HG03520 (cell line): ENCODE measurements around the gene ALDH9A1.
A peak's percentile ranks its signal among the peaks of the same experiment; 100 is the strongest.
"Not testable (repeated sequence)": the region's sequence is repeated elsewhere in the genome, so short reads cannot be mapped to it uniquely, and the experiment has no call there.

ENCODE experiments used
- ATAC-seq: cut with Tn5 transposase; IDR thresholded peaks from one replicate; pipeline ENCODE4 v1.9.1; 2021; ENCODE audit warnings: mild to moderate bottlenecking, moderate library complexity; ENCODE audit not compliant: unreplicated experiment

Gene ALDH9A1

DNA sequence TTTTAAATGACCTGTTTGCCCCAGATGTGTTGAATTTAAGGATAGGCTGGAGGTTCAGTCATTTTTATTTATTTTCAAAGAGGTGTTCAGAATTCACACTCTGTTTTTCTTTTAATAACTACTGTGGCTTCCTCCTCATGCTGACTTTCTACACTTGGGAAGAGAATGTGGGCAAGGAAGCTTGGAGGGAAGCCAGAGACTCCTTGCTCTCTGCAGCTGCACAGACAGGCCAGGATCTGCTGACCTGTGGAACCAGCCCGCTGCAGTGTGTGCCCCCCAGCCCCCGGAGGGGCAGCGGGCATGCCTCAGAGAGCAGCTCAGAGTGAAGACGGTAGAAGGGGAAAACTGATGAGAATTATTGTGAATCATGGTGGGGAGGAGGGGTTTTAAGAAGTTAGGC is 50.4 kb downstream of the ALDH9A1 start:
- no peak for ATAC-seq

DNA sequence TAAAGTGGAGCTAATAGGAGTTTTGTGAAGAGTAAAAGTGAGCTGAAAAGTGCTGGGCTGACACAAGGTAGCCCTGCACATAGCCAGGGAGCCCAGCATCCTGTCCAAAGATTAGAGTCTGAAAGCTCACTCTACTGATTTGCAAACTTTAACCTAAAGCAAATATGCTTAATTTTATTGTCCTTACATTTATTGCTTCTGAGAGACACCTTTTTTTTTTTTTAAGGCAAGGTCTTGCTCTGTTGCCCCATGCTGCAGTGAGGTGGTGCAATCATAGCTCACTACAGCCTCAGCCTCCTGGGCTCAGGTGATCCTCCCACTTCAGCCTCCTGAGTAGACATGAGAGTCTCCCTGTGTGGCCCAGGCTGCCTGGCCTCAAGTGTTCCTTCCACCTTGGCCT is 50.8 kb downstream of the ALDH9A1 start:
- ATAC-seq: no peak

DNA sequence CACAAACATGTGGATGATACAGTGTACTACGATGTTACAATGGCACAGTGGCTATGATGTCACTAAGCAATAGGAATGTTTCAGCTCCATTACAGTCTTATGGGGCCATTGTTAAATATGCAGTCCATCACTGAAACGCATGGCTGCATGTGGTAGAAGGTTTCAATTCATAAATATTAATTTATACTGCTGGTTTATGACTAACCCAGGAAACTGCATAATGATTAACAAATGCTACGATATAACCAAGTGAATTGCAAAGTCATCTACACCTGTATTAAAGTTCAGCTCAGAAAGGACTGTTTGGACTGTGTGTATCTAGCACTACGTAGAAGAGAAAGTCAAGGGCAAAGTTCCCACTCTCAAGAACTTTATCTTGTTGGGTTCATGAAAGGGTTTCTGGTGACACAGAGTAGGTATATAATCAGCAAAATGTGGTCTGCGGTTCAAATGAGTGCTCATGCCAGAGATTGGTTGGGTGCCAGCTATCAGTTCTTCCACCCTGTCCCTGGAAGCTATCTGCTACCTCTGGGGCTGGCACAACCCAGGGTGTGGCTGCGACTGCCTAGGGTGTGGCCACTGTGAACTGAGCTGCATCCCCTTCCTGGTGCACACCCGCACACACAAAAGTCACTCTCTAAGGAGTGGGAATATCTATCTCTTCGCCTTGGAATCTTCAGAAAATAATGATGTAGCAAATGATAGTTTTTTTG is 52.6 kb downstream of the ALDH9A1 start:
- ATAC-seq: no peak

DNA sequence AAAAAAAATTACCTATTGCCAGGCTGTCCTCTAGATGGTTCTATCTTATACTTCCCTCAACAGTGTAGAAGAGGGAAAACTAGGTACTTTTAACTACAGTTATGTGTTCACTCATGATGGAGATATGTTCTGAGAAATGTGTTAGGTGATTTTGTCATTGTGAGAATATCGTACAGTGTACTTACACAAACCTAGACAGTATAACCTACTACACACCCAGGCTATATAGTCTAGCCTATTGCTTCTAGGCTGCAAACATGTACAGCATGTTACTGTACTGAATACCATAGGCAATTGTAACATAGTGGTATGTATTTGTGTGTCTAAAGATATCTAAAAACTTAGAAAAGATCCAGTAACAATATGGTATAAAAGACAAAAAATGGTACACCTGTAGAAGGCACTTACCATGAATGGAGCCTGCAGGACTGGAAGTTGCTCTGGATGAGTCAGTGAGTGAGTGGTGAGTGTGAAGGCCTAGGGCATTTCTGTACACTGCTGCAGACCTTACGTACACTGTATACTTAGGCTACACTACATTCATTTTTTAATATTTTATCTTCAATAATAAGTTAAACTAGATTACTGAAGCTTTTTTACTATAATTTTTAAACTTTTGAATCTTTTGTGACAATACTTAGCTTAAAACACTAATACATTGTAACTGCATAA is 54.2 kb downstream of the ALDH9A1 start:
- no peak for ATAC-seq

DNA sequence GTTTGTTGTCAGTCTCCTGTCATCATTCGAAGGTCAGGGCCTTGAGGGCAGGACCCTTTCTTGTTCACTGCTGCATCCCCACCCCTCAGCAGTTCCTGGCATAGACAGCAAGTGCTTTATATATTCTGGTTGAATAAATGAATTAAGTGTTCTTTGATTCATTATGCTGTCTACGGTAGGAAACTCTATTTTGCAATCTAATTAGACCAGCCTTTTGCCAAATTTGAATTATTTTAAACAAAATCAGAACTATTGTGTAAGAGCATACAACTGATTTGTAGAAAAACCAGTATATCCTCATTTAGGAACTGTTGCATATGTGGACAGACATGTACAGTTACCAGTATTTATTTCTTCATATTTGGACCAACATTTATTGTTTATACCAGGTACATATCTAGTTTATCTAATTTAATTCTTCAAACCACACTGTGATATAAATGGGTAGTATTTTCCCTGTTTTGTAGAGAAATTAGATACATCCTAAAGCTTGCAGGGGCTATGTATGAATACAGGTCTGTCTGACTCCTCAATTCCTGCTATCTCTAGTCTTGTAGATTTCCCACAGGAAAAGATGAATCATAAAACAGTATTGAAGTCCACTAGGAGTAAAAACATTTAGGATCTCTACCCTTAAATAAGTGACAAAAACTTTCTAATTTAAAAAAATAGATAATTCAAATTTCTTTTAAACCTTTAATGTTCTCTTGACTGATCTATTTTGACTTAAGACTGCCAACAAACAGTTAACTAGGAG is 57.0 kb downstream of the ALDH9A1 start:
- ATAC-seq: no peak

DNA sequence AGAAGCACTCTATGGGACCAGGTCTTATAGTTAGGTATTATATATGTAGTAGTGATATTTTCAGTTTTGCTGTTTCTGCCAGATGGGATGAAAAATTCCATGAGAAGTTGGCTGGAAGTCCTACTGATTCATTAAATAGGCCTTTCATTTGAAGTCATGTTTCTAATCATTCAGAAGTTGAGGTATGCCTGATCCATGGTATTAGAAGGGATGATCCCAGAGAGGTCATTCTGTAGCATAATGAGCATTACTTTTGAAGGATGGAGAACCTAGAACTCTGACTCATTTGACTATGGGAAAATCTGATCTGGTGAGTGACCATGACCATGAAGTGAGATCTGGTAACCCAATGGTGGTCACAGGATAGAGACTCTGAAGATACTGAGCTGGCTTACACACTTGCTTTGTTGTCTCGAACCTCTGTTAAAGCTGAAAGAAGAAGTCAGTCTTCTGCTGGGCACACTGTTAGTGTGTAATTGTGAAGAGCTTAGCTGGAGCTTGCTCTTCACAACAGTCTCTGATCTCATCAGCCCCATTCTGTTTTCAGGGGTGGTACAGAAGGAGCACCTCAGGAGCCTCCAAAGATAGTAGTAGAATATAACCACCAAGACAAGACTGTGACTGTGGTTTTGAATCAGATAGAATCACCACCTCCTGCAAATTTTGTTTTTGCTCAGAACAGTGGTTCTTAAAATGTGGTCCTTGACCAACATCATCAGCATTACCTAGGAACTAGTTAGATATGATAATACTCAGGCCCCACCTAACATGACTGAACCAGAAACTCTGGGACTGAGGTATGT is 58.3 kb downstream of the ALDH9A1 start:
- ATAC-seq: no peak

DNA sequence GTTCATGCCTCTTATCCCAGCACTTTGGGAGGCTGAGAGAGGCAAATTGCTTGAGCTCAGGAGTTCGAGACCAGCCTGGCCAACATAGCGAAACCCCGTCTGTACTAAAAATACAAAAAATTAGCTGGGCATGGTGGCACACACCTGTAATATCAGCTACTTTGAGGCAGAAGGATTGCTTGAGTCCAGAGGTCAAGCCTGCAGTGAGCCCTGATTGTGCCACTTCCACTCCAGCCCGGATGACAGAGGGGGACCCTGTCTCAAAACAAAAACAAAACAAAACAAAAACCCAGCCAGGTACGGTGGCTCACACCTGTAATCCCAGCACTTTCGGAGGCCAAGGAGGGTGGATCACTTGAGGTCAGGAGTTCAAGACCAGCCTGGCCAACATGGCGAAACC is 60.2 kb downstream of the ALDH9A1 start:
- ATAC-seq: not testable (repeated sequence)

DNA sequence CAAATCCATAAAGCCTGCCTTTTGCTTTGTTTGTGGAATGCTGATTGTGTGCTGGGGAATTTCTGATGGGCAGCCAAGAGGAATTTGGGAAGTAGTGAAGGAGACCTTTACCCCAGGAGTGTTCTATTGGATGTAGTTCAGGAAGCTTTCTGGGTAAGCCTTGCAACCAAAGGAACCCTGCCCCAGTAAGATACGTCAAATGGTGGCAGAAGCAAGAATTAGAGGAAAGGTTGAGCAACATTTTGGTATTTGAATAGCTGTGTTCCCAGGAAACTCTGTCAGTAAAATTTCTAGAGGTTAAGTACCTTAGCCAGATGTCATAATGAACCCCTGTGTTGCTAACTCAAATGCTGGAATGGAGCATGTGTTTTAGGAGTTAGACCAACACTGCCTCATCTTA is 60.9 kb downstream of the ALDH9A1 start:
- ATAC-seq: no peak

DNA sequence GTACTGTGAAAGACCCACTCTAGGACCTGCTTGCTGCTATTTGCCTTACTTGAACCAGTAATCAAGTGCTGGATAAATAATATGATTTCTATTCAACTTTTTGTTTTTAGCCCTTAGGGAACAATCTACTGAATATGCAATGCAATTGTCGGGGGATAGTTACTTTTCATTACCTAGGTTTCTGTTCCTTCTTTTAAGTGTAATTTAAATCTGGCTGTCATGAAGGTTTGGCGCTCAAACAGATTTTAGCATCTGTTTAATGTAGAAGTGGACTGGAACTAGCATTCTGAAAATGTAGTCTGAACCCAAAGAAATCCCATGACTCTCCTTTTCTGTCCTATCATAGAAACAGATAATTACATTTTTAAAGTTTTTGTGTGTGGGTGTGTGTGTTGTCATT is 62.5 kb downstream of the ALDH9A1 start:
- no peak for ATAC-seq

DNA sequence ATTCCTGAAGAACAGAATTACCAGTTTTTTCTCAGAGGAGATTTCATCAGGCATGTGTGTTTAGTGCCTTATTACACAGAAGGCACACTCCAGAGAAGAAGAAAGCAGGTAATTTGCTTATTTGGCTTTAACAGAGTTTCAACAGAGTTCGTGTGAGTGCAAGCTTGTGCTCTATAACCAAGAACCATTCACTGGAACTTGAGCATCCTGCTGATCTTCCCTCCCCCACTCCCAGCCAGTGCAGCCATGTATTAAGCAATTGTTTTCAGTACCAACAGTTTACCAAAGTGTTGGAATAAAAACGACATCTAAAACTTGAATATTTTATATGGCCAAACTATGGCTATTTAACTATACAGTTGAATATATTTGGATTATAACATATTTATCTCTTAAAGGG is 63.0 kb downstream of the ALDH9A1 start:
- ATAC-seq: no peak

DNA sequence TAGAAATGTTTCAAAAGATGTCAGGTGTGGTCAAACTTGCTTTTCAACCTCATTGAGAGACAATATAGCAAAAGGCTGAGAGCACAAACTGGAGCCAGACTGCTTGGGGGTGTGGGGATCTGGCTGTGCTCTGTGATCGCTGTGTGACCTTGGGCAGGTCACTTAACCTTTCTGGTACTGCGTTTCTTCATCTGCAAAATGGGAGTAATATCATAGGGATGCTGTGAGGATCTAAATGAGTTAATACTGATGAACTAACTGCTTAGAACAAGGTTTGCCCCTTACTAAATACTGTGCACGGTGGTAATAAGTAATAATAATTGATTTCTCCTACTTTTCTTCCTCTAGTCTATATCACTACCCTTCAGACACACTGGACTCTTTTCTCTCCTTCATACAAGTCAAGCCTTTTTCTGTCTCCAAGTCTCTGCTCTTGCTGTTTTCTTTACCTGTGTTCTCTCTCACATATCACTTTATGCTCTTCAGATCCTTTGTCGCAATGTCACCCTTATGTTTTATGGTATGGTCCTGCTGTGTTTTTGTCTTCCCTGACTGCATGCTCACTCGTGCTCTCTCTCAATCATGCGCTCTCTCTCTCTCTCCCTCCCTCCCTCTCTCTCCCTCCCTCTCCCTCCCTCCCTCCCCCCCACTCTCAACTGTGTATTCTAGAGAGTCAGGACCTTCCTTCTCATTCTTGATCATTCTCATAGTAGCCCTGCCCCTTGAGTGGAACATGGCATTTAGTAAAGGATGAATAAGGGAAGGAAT is 64.0 kb downstream of the ALDH9A1 start:
- no peak for ATAC-seq

DNA sequence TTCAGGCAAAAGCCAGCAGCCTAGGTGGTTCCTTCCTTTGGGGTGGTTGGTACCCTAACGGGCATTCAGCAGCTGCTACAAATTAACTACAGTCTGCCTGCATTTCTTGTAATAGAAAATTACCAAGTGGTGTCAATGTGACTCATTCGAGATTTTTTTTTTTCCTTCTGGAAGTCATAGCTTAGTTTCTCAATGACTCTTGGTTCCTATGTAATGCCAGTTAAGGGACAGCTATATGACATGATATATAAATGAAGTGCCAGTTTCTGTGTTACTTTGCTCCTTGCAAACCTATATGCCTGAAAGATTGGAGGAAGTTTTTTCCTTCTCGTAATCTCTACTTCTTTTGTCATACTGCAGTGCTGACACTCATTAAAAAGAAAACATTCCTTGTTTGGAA is 64.7 kb downstream of the ALDH9A1 start:
- no peak for ATAC-seq

DNA sequence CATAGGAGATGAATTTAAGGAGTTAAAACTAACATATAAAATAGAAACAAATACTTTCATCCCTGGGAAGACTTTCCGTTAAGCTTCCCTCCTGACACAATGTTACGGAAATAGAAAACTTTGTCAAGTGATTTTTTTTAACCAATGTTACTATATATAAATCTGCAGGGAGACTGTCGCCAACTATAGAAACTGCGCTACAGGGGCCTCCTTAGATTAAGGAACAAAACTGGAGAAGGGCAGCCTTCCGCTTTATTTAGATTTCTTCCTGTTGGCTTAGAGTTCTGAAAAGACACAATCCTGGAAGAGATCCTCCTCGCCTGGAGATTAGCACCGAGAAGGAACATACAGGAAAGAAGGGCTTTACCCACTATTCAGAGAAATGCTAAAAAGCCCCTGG is 65.9 kb downstream of the ALDH9A1 start:
- no peak for ATAC-seq

DNA sequence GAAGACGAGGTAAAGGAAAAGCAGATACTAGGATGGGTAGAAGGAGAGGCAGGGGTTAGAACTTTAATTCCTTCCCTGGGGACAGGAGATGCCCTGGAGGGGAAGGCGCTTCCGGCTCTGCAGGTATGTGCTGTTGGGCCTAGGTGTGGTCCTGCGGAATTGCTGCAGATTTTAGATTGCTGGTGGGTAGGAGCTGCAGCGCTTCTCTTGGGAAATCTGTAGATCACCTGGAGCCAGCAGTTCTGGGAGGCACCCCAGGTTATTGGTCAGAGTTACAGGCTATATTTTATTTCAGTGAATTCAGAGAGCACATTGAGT is 66.3 kb downstream of the ALDH9A1 start:
- no peak for ATAC-seq

DNA sequence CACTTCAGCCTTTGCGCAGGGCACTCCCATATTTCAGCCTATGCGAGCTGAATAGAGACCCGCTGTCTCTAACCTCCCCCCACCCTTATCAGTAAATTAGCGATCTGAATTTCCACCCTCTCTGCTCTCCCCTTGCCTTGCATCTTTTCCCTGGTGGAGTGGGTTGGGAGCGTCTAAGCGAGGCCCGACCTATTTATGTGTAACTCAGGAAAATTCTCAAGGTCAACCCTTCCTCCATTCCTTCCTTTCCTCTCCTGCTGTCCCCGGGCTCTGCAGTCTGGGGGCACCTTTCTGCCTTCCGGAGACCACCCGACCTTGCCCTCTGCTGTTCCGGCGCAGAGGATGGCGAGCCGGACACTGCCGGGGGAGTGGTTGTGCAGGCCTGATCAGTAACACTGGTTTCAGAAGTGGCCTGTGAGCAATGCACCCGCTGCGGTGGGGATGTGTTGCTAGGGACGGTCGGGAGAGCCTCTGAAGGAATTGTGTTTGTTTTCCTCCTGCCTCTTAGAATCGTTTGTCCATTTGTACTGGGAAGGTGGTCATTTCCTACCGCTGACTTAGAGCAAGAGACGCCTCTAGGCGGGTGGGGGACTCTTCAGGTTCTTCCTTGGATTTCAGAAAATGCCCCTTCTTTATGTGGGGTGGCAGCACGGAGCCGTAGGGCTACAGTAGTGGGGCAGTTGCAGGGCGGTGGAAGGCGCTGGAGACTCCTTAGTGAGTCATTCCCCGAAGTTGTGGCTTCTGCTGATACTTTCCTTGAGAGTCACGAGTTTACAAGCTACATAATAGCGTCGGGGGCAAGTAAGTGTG is 66.8 kb downstream of the ALDH9A1 start:
- ATAC-seq: peak; percentile 20

DNA sequence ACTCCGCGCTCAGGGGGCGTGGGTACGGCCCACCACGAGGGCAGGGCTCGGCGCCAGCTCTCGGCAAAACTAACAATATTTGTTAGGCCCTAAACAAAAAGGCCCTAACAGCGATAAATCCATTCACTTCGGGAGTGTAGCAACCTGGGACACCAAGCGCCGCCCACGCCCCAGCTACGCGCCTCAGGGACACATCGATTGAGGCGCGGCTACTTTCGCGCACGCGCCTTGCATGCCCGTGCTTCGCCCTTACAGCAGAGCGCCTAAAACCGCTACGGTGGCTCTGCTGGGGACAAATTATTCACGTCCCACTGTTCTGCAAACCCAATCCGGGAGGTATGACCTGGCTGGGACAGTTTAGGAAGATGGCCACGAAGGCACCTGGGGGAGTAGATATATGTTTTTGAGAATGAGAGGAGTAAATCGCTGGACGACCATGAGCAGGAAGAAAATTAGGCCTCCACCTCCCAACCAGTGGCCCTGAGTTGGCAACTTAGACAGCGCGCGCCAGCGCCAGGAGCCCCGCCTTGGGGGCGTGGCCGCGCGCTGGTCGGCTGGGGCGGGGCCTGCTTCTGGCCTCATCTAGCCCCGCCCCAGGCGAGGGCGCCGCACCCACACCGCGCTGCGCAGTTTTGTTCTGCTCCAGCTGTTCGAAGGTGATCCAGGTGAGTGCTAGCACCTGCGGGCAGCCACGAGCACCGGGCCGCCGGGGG is 67.6 kb downstream of the ALDH9A1 start, which contains the start of gene MGST3:
TSS of gene MGST3 (plus strand) at position 606 of the 713 bp plus-strand sequence. CDS start 18,614 bp downstream, outside the sequence.
- ATAC-seq: peak; percentile 93

DNA sequence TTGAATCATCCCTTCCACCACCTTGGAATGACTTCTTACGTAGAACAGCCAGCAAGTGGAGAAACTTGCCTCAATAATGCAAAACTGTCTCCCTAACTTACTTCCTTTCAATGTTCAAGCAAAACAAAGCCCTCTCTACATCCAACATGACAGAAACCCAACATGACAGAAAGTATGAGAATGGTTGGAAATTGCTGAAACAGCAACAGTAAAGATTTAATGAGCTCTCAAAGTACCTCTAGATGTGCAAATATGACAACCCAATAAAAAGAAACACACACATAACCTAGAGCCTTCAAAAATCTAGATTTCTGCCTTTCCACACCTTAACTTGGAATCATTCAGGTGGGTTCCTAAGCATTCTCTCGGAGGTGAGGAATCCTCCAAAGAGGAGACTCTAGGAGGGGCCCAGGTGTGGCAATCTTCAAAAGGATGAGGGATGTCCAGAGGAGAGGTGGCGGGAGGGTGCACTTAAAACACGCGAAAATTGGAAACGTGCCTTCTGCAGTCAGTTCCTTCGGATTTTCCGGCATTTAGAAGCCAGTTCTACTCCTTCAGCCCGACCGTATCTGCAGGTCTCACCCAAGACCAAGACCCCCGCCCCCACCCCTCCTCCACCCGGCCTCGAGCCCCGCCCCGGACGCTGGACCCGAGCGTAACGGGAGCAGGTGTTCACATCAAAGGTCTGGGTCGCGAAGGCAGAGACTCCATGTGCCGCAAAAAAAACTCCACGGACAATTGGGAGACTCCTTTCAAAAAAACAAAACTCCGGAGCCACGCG is 68.3 kb downstream of the ALDH9A1 start:
- ATAC-seq: no peak

DNA sequence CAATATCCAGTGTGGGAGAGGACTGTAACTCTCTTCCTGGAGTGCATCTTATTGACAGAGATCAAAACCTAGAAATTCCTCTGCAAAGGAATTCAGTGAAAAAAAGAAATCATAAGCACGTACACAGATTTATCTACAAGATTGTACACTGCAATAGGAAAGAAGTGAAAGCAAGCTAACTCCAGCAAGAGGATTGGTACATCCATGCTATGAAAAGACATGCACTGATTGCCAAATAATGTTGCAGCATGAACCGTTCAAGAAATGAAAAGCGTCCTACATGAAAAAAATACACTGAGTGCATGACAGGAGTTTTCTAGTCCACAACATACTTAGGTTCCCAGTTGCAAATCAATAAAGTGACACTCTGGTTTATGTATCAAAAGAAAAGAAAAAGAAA is 69.2 kb downstream of the ALDH9A1 start:
- no peak for ATAC-seq
